Ishikawa (cell line): ENCODE results near the gene TGM2.

Source experiments
- CEBPB ChIP-seq: IDR thresholded peaks from 2 replicates; pipeline ENCODE4 v1.6.1; 2012
- CREB1 ChIP-seq: IDR thresholded peaks from 2 replicates; pipeline ENCODE4 v1.6.1; 2012; ENCODE audit warnings: low read depth
- EGR1 ChIP-seq: IDR thresholded peaks from 2 replicates; pipeline ENCODE4 v1.6.1; 2012
- EP300 ChIP-seq: IDR thresholded peaks from 2 replicates; pipeline ENCODE4 v1.6.1; 2012; ENCODE audit warnings: borderline replicate concordance
- FOXM1 ChIP-seq: IDR thresholded peaks from 2 replicates; pipeline ENCODE4 v1.6.1; 2012; ENCODE audit warnings: low read depth, borderline replicate concordance
- NFIC ChIP-seq: IDR thresholded peaks from 2 replicates; pipeline ENCODE4 v1.6.1; 2012
- RAD21 ChIP-seq: IDR thresholded peaks from 2 replicates; pipeline ENCODE4 v1.6.1; 2012; ENCODE audit warnings: low read depth
- TAF1 ChIP-seq: IDR thresholded peaks from 2 replicates; pipeline ENCODE4 v1.6.1; 2012; ENCODE audit warnings: low read depth, mild to moderate bottlenecking
- TCF12 ChIP-seq: IDR thresholded peaks from 2 replicates; pipeline ENCODE4 v1.6.1; 2012; ENCODE audit warnings: low read depth
- TEAD4 ChIP-seq: IDR thresholded peaks from 2 replicates; pipeline ENCODE4 v1.6.1; 2012
- YY1 ChIP-seq: IDR thresholded peaks from 2 replicates; pipeline ENCODE4 v1.6.1; 2012; ENCODE audit warnings: low read depth
- ZBTB7A ChIP-seq: IDR thresholded peaks from 2 replicates; pipeline ENCODE4 v1.6.1; 2012; ENCODE audit warnings: low read depth
- TF ChIP-seq, protein P1 (sequence below): IDR thresholded peaks from 2 replicates; pipeline ENCODE4 v1.6.1; 2012
- TF ChIP-seq, protein P2 (sequence below): IDR thresholded peaks from 2 replicates; pipeline ENCODE4 v1.6.1; 2012
- TF ChIP-seq, protein P3 (sequence below): IDR thresholded peaks from 2 replicates; pipeline ENCODE4 v1.6.1; 2012; ENCODE audit warnings: low read depth, mild to moderate bottlenecking

TGM2 gene

DNA sequence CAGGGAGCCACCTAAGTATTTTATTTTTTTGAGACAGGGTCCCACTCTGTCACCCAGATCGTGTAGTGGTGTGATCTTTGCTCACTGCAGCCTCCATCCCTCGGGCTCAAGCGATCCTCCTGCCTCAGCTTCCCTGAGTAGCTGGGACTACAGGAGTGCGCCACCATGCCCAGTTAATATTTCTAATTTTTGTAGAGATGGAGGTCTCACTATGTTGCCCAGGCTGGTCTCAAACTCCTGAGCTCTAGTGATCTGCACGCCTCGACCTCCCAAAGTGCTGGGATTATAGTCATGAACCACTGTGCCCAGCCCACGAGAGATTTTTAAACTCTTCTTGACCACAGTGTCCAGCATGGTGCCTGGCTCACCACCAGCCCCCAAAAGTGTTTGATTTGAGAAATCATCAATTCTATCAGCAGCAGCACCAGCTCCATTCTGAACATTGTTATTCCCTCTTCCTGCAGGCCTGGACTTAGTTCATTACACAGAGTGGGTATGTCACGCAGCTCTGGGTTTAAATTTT, 2.3 kb upstream of the TGM2 start:
- no peak for TF ChIP-seq CEBPB
- TF ChIP-seq CREB1: no peak
- no peak for TF ChIP-seq YY1
- TF ChIP-seq EP300: no peak
- no peak for TF ChIP-seq FOXM1
- TF ChIP-seq RAD21: no peak
- TF ChIP-seq, protein P1, sequence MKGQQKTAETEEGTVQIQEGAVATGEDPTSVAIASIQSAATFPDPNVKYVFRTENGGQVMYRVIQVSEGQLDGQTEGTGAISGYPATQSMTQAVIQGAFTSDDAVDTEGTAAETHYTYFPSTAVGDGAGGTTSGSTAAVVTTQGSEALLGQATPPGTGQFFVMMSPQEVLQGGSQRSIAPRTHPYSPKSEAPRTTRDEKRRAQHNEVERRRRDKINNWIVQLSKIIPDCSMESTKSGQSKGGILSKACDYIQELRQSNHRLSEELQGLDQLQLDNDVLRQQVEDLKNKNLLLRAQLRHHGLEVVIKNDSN: no peak
- TF ChIP-seq EGR1: no peak
- TF ChIP-seq, protein P2, sequence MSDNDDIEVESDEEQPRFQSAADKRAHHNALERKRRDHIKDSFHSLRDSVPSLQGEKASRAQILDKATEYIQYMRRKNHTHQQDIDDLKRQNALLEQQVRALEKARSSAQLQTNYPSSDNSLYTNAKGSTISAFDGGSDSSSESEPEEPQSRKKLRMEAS: no peak
- TF ChIP-seq TCF12: no peak
- no peak for TF ChIP-seq TAF1
- no peak for TF ChIP-seq NFIC
- TF ChIP-seq TEAD4: no peak
- TF ChIP-seq ZBTB7A: no peak
- TF ChIP-seq, protein P3, sequence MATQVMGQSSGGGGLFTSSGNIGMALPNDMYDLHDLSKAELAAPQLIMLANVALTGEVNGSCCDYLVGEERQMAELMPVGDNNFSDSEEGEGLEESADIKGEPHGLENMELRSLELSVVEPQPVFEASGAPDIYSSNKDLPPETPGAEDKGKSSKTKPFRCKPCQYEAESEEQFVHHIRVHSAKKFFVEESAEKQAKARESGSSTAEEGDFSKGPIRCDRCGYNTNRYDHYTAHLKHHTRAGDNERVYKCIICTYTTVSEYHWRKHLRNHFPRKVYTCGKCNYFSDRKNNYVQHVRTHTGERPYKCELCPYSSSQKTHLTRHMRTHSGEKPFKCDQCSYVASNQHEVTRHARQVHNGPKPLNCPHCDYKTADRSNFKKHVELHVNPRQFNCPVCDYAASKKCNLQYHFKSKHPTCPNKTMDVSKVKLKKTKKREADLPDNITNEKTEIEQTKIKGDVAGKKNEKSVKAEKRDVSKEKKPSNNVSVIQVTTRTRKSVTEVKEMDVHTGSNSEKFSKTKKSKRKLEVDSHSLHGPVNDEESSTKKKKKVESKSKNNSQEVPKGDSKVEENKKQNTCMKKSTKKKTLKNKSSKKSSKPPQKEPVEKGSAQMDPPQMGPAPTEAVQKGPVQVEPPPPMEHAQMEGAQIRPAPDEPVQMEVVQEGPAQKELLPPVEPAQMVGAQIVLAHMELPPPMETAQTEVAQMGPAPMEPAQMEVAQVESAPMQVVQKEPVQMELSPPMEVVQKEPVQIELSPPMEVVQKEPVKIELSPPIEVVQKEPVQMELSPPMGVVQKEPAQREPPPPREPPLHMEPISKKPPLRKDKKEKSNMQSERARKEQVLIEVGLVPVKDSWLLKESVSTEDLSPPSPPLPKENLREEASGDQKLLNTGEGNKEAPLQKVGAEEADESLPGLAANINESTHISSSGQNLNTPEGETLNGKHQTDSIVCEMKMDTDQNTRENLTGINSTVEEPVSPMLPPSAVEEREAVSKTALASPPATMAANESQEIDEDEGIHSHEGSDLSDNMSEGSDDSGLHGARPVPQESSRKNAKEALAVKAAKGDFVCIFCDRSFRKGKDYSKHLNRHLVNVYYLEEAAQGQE: no peak

DNA sequence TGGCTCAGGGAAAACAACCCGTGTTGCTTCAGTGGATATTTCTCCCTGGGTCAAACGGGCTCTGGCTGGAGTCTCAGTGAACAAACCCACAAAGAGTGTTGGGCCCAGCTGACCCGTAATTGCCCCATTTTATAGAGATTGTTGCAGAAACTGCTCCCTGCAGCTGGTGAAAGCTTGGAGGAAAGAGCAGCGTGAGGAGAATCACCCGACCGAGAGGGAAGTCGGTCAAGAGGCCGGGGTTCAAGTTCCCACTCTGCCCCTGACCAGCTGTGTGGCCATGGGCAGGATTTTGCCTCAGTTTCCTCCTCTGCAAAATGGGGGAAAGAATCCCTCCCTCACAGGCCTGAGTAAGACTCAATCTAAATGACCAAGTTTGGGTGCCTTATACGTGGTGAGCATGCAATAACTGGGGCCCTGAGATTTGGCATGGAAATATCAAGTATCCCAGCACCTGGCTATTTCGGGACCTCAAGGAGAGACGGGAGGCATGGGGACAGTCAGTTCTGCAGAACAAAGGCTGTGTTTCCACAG, 1.7 kb upstream of the TGM2 start:
- TF ChIP-seq CEBPB: no peak
- no peak for TF ChIP-seq EGR1
- TF ChIP-seq, protein P2: no peak
- TF ChIP-seq TAF1: no peak
- TF ChIP-seq CREB1: no peak
- TF ChIP-seq EP300: no peak
- TF ChIP-seq NFIC: no peak
- no peak for TF ChIP-seq FOXM1
- TF ChIP-seq ZBTB7A: no peak

DNA sequence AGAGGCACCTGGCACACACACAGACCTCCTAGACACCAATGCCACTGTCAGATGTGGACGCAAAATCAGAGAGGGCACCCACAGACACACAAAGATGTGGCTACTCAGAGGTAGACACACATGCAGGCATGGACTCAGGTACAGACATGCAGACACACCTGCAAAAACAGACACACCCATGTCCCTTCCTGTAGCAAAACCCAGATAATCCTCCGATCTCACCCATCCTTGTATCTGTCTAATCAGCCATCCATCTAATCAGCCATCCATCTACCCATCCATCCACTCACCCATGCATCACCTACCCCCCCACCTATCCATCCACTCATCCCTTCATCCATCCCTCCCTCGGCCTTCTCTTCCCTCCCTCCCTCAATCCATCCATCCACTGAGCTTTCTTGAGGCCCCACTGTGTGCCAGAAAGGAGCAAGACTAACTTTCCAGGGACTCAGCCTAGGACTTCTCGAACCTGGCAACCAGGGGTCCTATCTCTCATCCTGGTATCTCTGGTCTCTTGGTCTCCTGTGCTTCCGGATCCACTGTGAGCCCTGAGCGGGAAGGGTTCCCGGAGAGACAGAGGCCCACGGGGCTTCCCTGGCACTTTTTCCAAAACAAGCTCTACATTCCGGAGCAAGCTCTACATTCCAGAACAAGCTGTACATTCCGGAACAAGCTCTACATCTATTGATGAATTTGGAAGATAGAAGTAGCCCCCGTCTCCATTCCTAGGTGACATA, 1.1 kb upstream of the TGM2 start:
- no peak for TF ChIP-seq TAF1
- TF ChIP-seq NFIC: no peak
- TF ChIP-seq CEBPB: no peak
- TF ChIP-seq, protein P3: no peak
- no peak for TF ChIP-seq EP300
- TF ChIP-seq FOXM1: no peak
- TF ChIP-seq, protein P2: no peak
- TF ChIP-seq CREB1: no peak
- no peak for TF ChIP-seq TCF12
- no peak for TF ChIP-seq EGR1
- TF ChIP-seq YY1: no peak
- TF ChIP-seq ZBTB7A: no peak
- TF ChIP-seq RAD21: no peak
- TF ChIP-seq, protein P1: no peak
- no peak for TF ChIP-seq TEAD4

DNA sequence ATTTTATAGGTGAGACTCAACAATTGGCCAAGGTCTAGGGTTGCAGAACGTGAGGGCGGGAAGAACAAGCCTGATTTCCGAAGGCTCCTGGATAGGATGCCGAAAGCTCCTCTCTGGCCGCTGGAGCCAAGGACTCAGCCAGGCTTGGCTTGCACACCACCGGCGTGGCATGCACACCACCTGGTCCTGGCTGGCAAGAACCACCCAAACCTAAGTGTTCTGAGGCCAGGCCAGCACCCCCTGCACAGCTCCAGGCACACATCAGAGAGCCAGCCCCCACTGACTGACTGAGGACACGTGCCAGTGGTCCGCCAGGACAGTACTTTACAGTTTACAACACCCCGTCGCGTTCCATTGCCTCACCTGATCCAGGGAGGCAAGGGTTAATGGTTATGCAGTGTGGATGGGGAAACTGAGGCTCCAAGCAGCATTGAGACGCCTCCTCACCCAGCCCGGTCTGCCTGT, 414 bp downstream of the TGM2 start:
- TF ChIP-seq RAD21 (no peak), YY1 (no peak), CREB1 (no peak), CEBPB (no peak), FOXM1 (no peak), TCF12 (no peak), EP300 (no peak), TEAD4 (no peak), EGR1 (no peak), ZBTB7A (no peak), NFIC (no peak)
- TF ChIP-seq, protein P2: no peak
- TF ChIP-seq, protein P3: no peak
- TF ChIP-seq, protein P1: no peak
